Endothelial cell of umbilical vein (primary cell): ENCODE results near the gene KRTAP10-9. TPM values are rescaled to one million over a fixed set of nuclear protein-coding genes. Genes with fewer than 3 reads are reported as not detected.

Source experiments
- BruUV-seq: library from RNA; stranded (reverse); fragments of 400-500 nt; replicated peaks from 2 replicates; lab custom pipeline; 2021; lab: Mats Ljungman, UMichigan
- CTCF ChIA-PET: fragments of 300-600, 350-600 bp; sonication (Branson Sonifier 250); formaldehyde crosslinking; loops from one replicate; lab custom pipeline; 2021; ENCODE audit warnings: antibody characterized with exemption, inconsistent platforms; lab: Charles Lee
- POLR2A ChIA-PET: fragments of 300-600, 350-600 bp; sonication (Branson Sonifier 250); formaldehyde crosslinking; loops from one replicate; lab custom pipeline; 2021; ENCODE audit warnings: antibody characterized with exemption, inconsistent platforms; lab: Charles Lee
- DNase-seq: peaks from one replicate; pipeline ENCODE4 v3.0.0-alpha.2; 2011; ENCODE audit warnings: low read depth, low spot score
- FAIRE-seq: peaks from 2 replicates; lab custom pipeline; 2011; peaks lifted over from hg19 to GRCh38; lab: Jason Lieb, UNC
- H2AFZ ChIP-seq: 2 replicates; pipeline ENCODE4 v1.6.0; 2012; ENCODE audit warnings: low read depth, low read length, control low read depth, inconsistent platforms
- H3K27ac ChIP-seq: 2 replicates; pipeline ENCODE4 v1.5.1; 2011; ENCODE audit warnings: low read depth, mild to moderate bottlenecking, control low read depth, low read length, moderate library complexity; ENCODE audit not compliant: insufficient read depth
- H3K27me3 ChIP-seq, 2 experiments: 2 replicates each; pipeline versions ENCODE4 v1.6.0 to v1.6.1; 2011; ENCODE audit warnings: low read length in 2 of 2, mixed read lengths in 1 of 2; ENCODE audit not compliant: control insufficient read depth in 2 of 2, insufficient read depth in 2 of 2
- H3K36me3 ChIP-seq, 2 experiments: 2 replicates in 1 of 2; 3 replicates in 1 of 2; pipeline ENCODE4 v1.5.1; 2011; ENCODE audit warnings: low read length in 2 of 2, mild to moderate bottlenecking in 1 of 2, moderate library complexity in 1 of 2; ENCODE audit not compliant: control insufficient read depth in 2 of 2, insufficient read depth in 2 of 2; ENCODE audit errors: extremely low read depth in 1 of 2
- H3K4me1 ChIP-seq: 3 replicates; pipeline ENCODE4 v1.5.1; 2011; ENCODE audit warnings: mild to moderate bottlenecking, low read length; ENCODE audit not compliant: control insufficient read depth, insufficient read depth; ENCODE audit errors: extremely low read depth
- H3K4me2 ChIP-seq: 2 replicates; pipeline ENCODE4 v1.6.1; 2011; ENCODE audit warnings: low read length, control low read depth, mixed read lengths; ENCODE audit not compliant: insufficient read depth
- H3K4me3 ChIP-seq, 3 experiments: fragments of 200-600 bp in 1 of 3; sonication (generic), shearing (Covaris generic) in 1 of 3; replicated peaks in 1 of 3; 2 replicates each; pipeline ENCODE4 v1.5.1; 2011 to 2016; ENCODE audit warnings: control low read depth in 3 of 3, low read length in 3 of 3, mild to moderate bottlenecking in 2 of 3, inconsistent platforms in 1 of 3, low read depth in 1 of 3, moderate library complexity in 1 of 3; ENCODE audit not compliant: insufficient read depth in 1 of 3
- H3K79me2 ChIP-seq: 2 replicates; pipeline ENCODE4 v1.6.0; 2012; ENCODE audit warnings: low read length, inconsistent platforms; ENCODE audit not compliant: control insufficient read depth, insufficient read depth
- H3K9ac ChIP-seq: replicated peaks from 2 replicates; pipeline ENCODE3; 2011; ENCODE audit warnings: low read length, control low read depth; ENCODE audit not compliant: insufficient read depth; ENCODE audit errors: extremely low read depth
- H3K9me1 ChIP-seq: replicated peaks from 3 replicates; pipeline ENCODE4 v1.6.0; 2011; ENCODE audit warnings: mild to moderate bottlenecking, low read length; ENCODE audit not compliant: control insufficient read depth, insufficient read depth; ENCODE audit errors: extremely low read depth
- H3K9me3 ChIP-seq: replicated peaks from 2 replicates; pipeline ENCODE4 v1.5.1; 2012; ENCODE audit warnings: low read length, inconsistent platforms; ENCODE audit not compliant: control insufficient read depth, insufficient read depth
- H4K20me1 ChIP-seq: replicated peaks from 2 replicates; pipeline ENCODE3; 2011; ENCODE audit warnings: mild to moderate bottlenecking, low read length; ENCODE audit not compliant: control insufficient read depth, insufficient read depth; ENCODE audit errors: extremely low read depth
- JUN ChIP-seq: IDR thresholded peaks from 2 replicates; pipeline ENCODE4 v1.6.1; 2011; ENCODE audit warnings: borderline replicate concordance, low read depth; ENCODE audit not compliant: insufficient read length, insufficient read depth
- MYC ChIP-seq: IDR thresholded peaks from one replicate; pipeline ENCODE4 v1.6.1; 2011; ENCODE audit warnings: mild to moderate bottlenecking, low read depth, low read length
- POLR2A ChIP-seq: IDR thresholded peaks from 2 replicates; pipeline ENCODE4 v1.6.1; 2012; ENCODE audit warnings: low read depth, mild to moderate bottlenecking, control low read depth, low read length
- dilution Hi-C: fragments of 300-500 bp; cut with MboI; formaldehyde crosslinking; loops from one replicate; pipeline ENCODE4 v1.15.0; 2019; ENCODE audit warnings: low sequenced_read_pairs; ENCODE audit not compliant: extremely low pct_ligation_motif_present
- intact Hi-C: fragments of 100-400 bp; cut with micrococcal nuclease; formaldehyde crosslinking; loops from one replicate; pipeline ENCODE4 v1.10.0; 2022
- polyA plus RNA-seq, 4 experiments: library from polyadenylated mRNA; depleted of rRNA in 3 of 4; stranded (reverse) in 3 of 4; unstranded in 1 of 4; fragments of >200 nt; gene quantifications; 2 replicates each; pipeline versions ENCODE4 v1.2.1 to v1.2.3, GENCODE V29; 2011 to 2012; ENCODE audit warnings: missing spikeins in 1 of 4
- total RNA-seq: library from RNA; stranded (reverse); gene quantifications from 2 replicates; pipeline ENCODE4 v1.2.3, GENCODE V29; 2021
- TF ChIP-seq, protein P1 (sequence below): IDR thresholded peaks from 2 replicates; pipeline ENCODE4 v1.6.1; 2011; ENCODE audit not compliant: insufficient read depth, insufficient read length

KRTAP10-9 gene
- total and polyA plus RNA-seq, 2 donors (not counting 3 experiments of a cell fraction or from before 2014, with no cell fraction given): not detected

DNA sequence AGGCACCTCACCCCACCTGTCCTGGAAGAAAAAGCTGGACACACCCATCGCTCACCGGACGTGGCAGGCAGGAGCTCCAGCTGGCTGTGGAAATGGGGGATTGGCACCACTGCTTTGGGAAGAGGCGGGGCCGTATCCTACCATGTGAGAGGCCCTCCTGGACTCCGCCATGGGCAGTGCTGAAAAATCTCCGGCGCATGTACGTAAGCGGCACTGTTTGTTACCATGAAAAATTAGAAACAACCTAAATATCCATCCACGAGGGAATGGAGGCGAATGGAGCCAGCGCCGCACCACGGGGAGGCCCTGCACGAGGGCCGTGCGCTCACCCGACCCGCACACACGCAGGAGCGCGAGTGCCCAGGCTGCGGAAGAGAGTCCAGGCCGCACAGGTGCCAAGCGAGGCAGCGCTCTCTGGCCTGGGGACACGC, 11.9 kb upstream of the KRTAP10-9 start:
- no peak overlapping the region for H3K4me3 ChIP-seq
- DNase-seq (no peak), FAIRE-seq (no peak)
- H3K9me1 ChIP-seq: no peaks in the 10 kb centered on the region
- H3K27me3 ChIP-seq: no peaks in the 10 kb centered on the region
- H3K9ac ChIP-seq: no peak overlapping the region
- no peaks in the 10 kb centered on the region for H4K20me1 ChIP-seq
- dilution Hi-C loops (no loop called here), intact Hi-C loops (no loop called here)
- H3K4me2 ChIP-seq: no peak overlapping the region
- H3K9me3 ChIP-seq: peaks cover 5% of the 10 kb centered on the region
- no peak overlapping the region for H2AFZ ChIP-seq
- ChIA-PET POLR2A (no interaction called here), CTCF (no interaction called here)
- H3K79me2 ChIP-seq: no peaks in the 10 kb centered on the region
- H3K36me3 ChIP-seq: no peaks in the 10 kb centered on the region
- H3K27ac ChIP-seq: no peak overlapping the region
- no peak for TF ChIP-seq MYC
- no peak for TF ChIP-seq POLR2A
- H3K4me1 ChIP-seq: no peaks in the 10 kb centered on the region
- no TSS peak for BruUV-seq

DNA sequence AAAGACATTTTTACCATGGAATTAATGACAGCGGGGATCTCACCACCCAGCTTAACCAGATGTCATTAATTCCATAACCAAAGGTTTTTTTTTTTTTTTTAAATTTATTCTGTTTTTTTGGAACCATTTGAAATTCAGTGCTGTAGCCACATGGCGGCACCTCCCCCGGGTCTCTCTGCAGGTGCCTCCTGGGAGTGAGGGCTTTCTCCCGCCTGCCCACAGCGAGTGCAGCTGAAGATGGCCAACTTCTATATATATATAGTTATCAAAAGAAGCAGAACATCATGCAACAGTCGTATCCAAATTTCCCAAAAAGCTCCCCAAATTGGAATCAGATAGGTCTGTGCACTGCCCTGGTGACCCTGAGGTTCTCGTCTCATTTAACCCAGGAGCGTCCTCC, 11.4 kb upstream of the KRTAP10-9 start:
- Histone ChIP-seq H3K27ac (no peak overlapping the region), H2AFZ (no peak overlapping the region), H3K4me3 (no peak overlapping the region), H3K9ac (no peak overlapping the region), H3K36me3 (no peaks in the 10 kb centered on the region), H3K9me1 (no peaks in the 10 kb centered on the region), H3K9me3 (peaks cover 5% of the 10 kb centered on the region), H3K27me3 (no peaks in the 10 kb centered on the region), H3K4me2 (no peak overlapping the region), H4K20me1 (no peaks in the 10 kb centered on the region), H3K4me1 (no peaks in the 10 kb centered on the region), H3K79me2 (no peaks in the 10 kb centered on the region)
- no peak for FAIRE-seq
- no peak for TF ChIP-seq JUN
- TF ChIP-seq, protein P1, sequence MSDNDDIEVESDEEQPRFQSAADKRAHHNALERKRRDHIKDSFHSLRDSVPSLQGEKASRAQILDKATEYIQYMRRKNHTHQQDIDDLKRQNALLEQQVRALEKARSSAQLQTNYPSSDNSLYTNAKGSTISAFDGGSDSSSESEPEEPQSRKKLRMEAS: no peak
- ChIA-PET POLR2A (no interaction called here), CTCF (no interaction called here)
- no TSS peak for BruUV-seq
- intact Hi-C loops: no loop called here
- no peak for DNase-seq
- dilution Hi-C loops: no loop called here
